Measurements from ENCODE around the gene PEX16. TPM values are rescaled to one million over a fixed set of nuclear protein-coding genes. Genes with fewer than 3 reads are reported as not detected.

Gene PEX16
- total and polyA plus RNA-seq, 2 of the 13 experiments (the other 11 are each of a cell fraction or from before 2014, with no cell fraction given) = 12.5 to 21.8 TPM

- TF ChIP-seq GFI1 (CRISPR knock-in tag; IDR thresholded peaks at IDR 0.05; ENCODE audit: borderline replicate concordance) (peak; percentile 67; the same call in 1 of the 2 replicates), PBX3 (CRISPR knock-in tag; IDR thresholded peaks at IDR 0.05; ENCODE audit: borderline replicate concordance) (no peak), MTF2 (CRISPR knock-in tag; IDR thresholded peaks at IDR 0.05; ENCODE audit: borderline replicate concordance) (no peak), ZSCAN5A (CRISPR knock-in tag; IDR thresholded peaks at IDR 0.05; ENCODE audit: borderline replicate concordance) (no peak), PTBP1 (IDR thresholded peaks at IDR 0.05; ENCODE audit: low read depth, low read length, poor library complexity, severe bottlenecking) (no peak), ZBTB49 (CRISPR knock-in tag; IDR thresholded peaks at IDR 0.05; ENCODE audit: borderline replicate concordance) (no peak), ZNF670 (CRISPR knock-in tag; IDR thresholded peaks at IDR 0.05; ENCODE audit: borderline replicate concordance) (no peak), CTCF (CRISPR knock-in tag; IDR thresholded peaks at IDR 0.05) (no peak), HNRNPUL1 (IDR thresholded peaks at IDR 0.05; ENCODE audit: low read depth, low read length) (no peak), BCL6 (CRISPR knock-in tag; IDR thresholded peaks at IDR 0.05) (no peak), ZNF101 (CRISPR knock-in tag; IDR thresholded peaks at IDR 0.05; ENCODE audit: borderline replicate concordance, low read depth) (no peak), PHF20 (CRISPR knock-in tag; IDR thresholded peaks at IDR 0.05) (no peak; the same call in 1 of the 2 replicates), RXRA (CRISPR knock-in tag; IDR thresholded peaks at IDR 0.05) (peak; percentile 86), STAG1 (CRISPR knock-in tag; IDR thresholded peaks at IDR 0.05) (no peak), NCOR1 (IDR thresholded peaks at IDR 0.05; ENCODE audit: borderline replicate concordance, low read length) (no peak), ZNF235 (CRISPR knock-in tag; IDR thresholded peaks at IDR 0.05; ENCODE audit: borderline replicate concordance) (no peak), ZSCAN30 (CRISPR knock-in tag; IDR thresholded peaks at IDR 0.05) (no peak), MLLT10 (CRISPR knock-in tag; IDR thresholded peaks at IDR 0.05) (no peak), SYNCRIP (IDR thresholded peaks at IDR 0.05; ENCODE audit: insufficient read depth, low read depth, low read length) (no peak), ZNF337 (CRISPR knock-in tag; IDR thresholded peaks at IDR 0.05; ENCODE audit: borderline replicate concordance, low read depth) (no peak), SALL2 (CRISPR knock-in tag; IDR thresholded peaks at IDR 0.05) (no peak), ZSCAN22 (CRISPR knock-in tag; IDR thresholded peaks at IDR 0.05) (no peak; the same call in 1 of the 2 replicates), ZNF496 (CRISPR knock-in tag; IDR thresholded peaks at IDR 0.05; ENCODE audit: insufficient replicate concordance) (no peak)
Observed at GRCh38 chr11:45921561-45922424, 4.1 kb upstream of the PEX16 start (continued).
